Measurements from ENCODE around the gene ARHGAP29. TPM values are rescaled to one million over a fixed set of nuclear protein-coding genes. Genes with fewer than 3 reads are reported as not detected.

The ARHGAP29 gene
- total RNA-seq, 4 donors from 2014 or later, result 4.9 to 29.7 (median 8.7) TPM

GRCh38 chr1:94191216-94191615 is 46.2 kb downstream of the ARHGAP29 start:
- no peak overlapping the region for H3K4me3 ChIP-seq
- no peaks in the 10 kb centered on the region for H3K9me3 ChIP-seq
- DNase-seq, result no peak
- no peak overlapping the region for H3K27ac ChIP-seq
- TF ChIP-seq CTCF (IDR thresholded peaks at IDR 0.05) (no peak), POLR2A (IDR thresholded peaks at IDR 0.05) (no peak)
- no peaks in the 10 kb centered on the region for H3K36me3 ChIP-seq
- H3K27me3 ChIP-seq, result no peaks in the 10 kb centered on the region
- H3K4me1 ChIP-seq, result no peaks in the 10 kb centered on the region

DNA sequence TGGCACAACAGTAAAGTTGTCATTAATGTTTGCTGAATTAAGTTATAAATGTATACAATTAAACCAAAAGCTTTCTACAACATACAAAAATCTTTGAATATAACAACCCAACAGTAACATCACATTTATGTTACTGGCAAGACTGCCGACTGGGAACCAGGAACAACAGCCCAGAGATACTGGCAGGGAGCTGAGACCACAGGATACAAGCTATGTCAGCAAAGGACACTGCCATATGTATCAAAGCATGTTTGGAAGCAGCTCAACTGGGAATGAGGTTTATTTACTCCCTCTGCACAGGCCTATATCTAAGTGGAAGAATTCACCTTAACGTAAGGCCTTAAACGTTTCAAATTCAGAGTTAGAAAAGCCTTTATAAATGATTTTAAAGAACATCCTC is 50.4 kb downstream of the ARHGAP29 start:
- H3K27ac ChIP-seq, result no peak overlapping the region
- TF ChIP-seq CTCF (IDR thresholded peaks at IDR 0.05), result no peak
- no peak for TF ChIP-seq POLR2A (IDR thresholded peaks at IDR 0.05)
- H3K27me3 ChIP-seq, result no peaks in the 10 kb centered on the region
- DNase-seq, result no peak
- no peaks in the 10 kb centered on the region for H3K9me3 ChIP-seq
- no peak overlapping the region for H3K4me3 ChIP-seq
- no peaks in the 10 kb centered on the region for H3K36me3 ChIP-seq
- H3K4me1 ChIP-seq, result no peaks in the 10 kb centered on the region

DNA sequence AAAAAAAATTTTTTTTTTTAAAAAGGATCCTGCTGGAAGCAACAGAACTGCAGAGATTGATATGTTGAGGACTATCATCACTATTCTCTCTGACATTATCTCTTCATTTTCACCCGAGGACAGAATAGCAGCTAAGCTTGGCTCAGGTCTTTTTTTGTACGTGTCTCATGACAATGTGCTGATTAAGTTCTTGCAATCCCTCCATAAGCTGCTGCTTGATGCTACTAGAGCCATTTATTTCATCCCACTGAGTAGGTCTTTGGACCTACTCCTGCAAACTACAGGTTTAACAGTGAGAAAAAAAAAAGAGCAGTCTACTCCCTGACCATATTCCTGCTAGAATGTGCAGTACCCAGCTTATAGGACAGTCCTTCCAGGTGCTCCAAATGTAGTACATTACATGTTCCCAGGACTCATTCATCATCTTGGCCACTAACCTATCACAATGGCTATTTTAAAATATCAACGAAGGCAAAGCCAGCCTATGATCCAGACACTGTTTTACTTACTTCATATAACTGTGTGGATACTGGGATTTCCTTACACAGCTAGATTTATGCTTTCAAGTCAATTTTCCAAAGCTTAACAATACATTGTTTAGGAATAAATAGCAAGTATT is 54.1 kb downstream of the ARHGAP29 start:
- H3K27ac ChIP-seq, result no peak overlapping the region
- H3K27me3 ChIP-seq, result no peaks in the 10 kb centered on the region
- TF ChIP-seq POLR2A (IDR thresholded peaks at IDR 0.05) (no peak), CTCF (IDR thresholded peaks at IDR 0.05) (no peak)
- no peaks in the 10 kb centered on the region for H3K9me3 ChIP-seq
- H3K4me1 ChIP-seq, result no peaks in the 10 kb centered on the region
- no peaks in the 10 kb centered on the region for H3K36me3 ChIP-seq
- DNase-seq, result no peak
- no peak overlapping the region for H3K4me3 ChIP-seq

DNA sequence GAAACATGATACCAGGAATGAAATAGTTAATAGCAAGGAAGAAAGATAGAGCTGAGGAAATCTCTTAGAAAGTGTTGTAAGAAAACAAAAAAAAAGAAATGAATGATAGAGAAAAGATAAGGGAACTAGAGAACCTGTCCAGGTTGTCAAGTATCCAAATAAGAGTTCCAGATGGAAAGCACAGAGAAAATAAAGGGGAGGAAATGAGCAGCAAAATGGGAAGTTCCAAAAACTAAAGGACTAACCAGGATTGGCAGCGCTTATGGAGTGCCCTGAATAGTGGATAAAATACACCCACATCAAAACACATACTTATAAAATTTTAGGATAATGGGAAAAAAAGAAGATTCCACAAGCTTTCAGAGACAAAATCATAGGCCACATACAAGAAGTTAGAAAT is 55.2 kb downstream of the ARHGAP29 start:
- no peaks in the 10 kb centered on the region for H3K36me3 ChIP-seq
- H3K4me1 ChIP-seq, result no peaks in the 10 kb centered on the region
- H3K27ac ChIP-seq, result no peak overlapping the region
- no peak for TF ChIP-seq CTCF (IDR thresholded peaks at IDR 0.05)
- no peak for TF ChIP-seq POLR2A (IDR thresholded peaks at IDR 0.05)
- no peak overlapping the region for H3K4me3 ChIP-seq
- DNase-seq, result no peak
- H3K9me3 ChIP-seq, result no peaks in the 10 kb centered on the region
- no peaks in the 10 kb centered on the region for H3K27me3 ChIP-seq

- H3K27ac ChIP-seq, result no peak overlapping the region
- no peaks in the 10 kb centered on the region for H3K9me3 ChIP-seq
- H3K36me3 ChIP-seq, result no peaks in the 10 kb centered on the region
- no peak for DNase-seq
- no peak for TF ChIP-seq POLR2A (IDR thresholded peaks at IDR 0.05)
- no peak for TF ChIP-seq CTCF (IDR thresholded peaks at IDR 0.05)
- no peaks in the 10 kb centered on the region for H3K27me3 ChIP-seq
- H3K4me1 ChIP-seq, result no peaks in the 10 kb centered on the region
- no peak overlapping the region for H3K4me3 ChIP-seq
These were observed 56.7 kb downstream of the ARHGAP29 start for GRCh38 chr1:94180650-94181049.

- H3K4me1 ChIP-seq, result no peaks in the 10 kb centered on the region
- TF ChIP-seq CTCF (IDR thresholded peaks at IDR 0.05), result no peak
- TF ChIP-seq POLR2A (IDR thresholded peaks at IDR 0.05), result no peak
- no peak overlapping the region for H3K4me3 ChIP-seq
- H3K27ac ChIP-seq, result no peak overlapping the region
- no peaks in the 10 kb centered on the region for H3K9me3 ChIP-seq
- no peak for DNase-seq
- H3K36me3 ChIP-seq, result no peaks in the 10 kb centered on the region
- H3K27me3 ChIP-seq, result no peaks in the 10 kb centered on the region
These were observed 58.5 kb downstream of the ARHGAP29 start for GRCh38 chr1:94178901-94179300.

Measured in Peyer's patch (tissue), 4 donors.